SK-N-SH (cell line): ENCODE measurements around the gene USP16. TPM values are rescaled to one million over a fixed set of nuclear protein-coding genes. Genes with fewer than 3 reads are reported as not detected.

Source experiments
- CHD2 ChIP-seq: fragments of 150-350 bp; IDR thresholded peaks from 2 replicates; pipeline ENCODE4 v1.6.1; 2018; ENCODE audit warnings: low read length; ENCODE audit not compliant: partially characterized antibody
- FOSL2 ChIP-seq: IDR thresholded peaks from 2 replicates; pipeline ENCODE4 v1.4.0; 2012; ENCODE audit warnings: low read depth, mild to moderate bottlenecking, moderate library complexity, borderline replicate concordance
- FOXJ3 ChIP-seq: sonication (generic); formaldehyde crosslinking; IDR thresholded peaks from 2 replicates; pipeline ENCODE4 v1.5.1; 2020; ENCODE audit warnings: mild to moderate bottlenecking, missing genetic modification reagents
- GABPA ChIP-seq: IDR thresholded peaks from 2 replicates; pipeline ENCODE4 v1.4.0; 2012; ENCODE audit warnings: low read depth, mild to moderate bottlenecking
- GATA2 ChIP-seq: sonication (generic); formaldehyde crosslinking; IDR thresholded peaks from 2 replicates; pipeline ENCODE4 v1.5.0; 2020; ENCODE audit warnings: mild to moderate bottlenecking, missing genetic modification reagents
- JUND ChIP-seq: IDR thresholded peaks from 2 replicates; pipeline ENCODE4 v1.4.0; 2012
- MXI1 ChIP-seq: IDR thresholded peaks from 2 replicates; pipeline ENCODE4 v1.6.1; 2012; ENCODE audit warnings: mild to moderate bottlenecking, low read depth, low read length, improper control_type of control experiment
- NFIC ChIP-seq: IDR thresholded peaks from 2 replicates; pipeline ENCODE4 v1.4.0; 2012; ENCODE audit warnings: borderline replicate concordance
- POLR2AphosphoS5 ChIP-seq: IDR thresholded peaks from 2 replicates; pipeline ENCODE4 v1.6.1; 2012; ENCODE audit warnings: low read depth, low read length
- RAD21 ChIP-seq: IDR thresholded peaks from 2 replicates; pipeline ENCODE4 v1.6.1; 2012; ENCODE audit warnings: mild to moderate bottlenecking, low read length
- RCOR1 ChIP-seq: fragments of 150-350 bp; IDR thresholded peaks from 2 replicates; pipeline ENCODE4 v1.6.1; 2017; ENCODE audit warnings: antibody characterized with exemption, low read length
- SIN3A ChIP-seq: IDR thresholded peaks from 2 replicates; pipeline ENCODE4 v1.6.1; 2012; ENCODE audit warnings: low read depth, mild to moderate bottlenecking, low read length, moderate library complexity, borderline replicate concordance
- TEAD4 ChIP-seq: IDR thresholded peaks from 2 replicates; pipeline ENCODE4 v1.4.0; 2012; ENCODE audit warnings: mild to moderate bottlenecking, borderline replicate concordance; ENCODE audit not compliant: insufficient read depth
- YY1 ChIP-seq: IDR thresholded peaks from 2 replicates; pipeline ENCODE4 v1.4.0; 2012; ENCODE audit warnings: low read depth, mild to moderate bottlenecking
- polyA plus RNA-seq, 3 experiments: library from polyadenylated mRNA; depleted of rRNA; stranded (reverse); fragments of >200 nt; gene quantifications; 2 replicates each; pipeline ENCODE4 v1.2.3, GENCODE V29; 2012
- TF ChIP-seq, protein P1 (sequence below): IDR thresholded peaks from 2 replicates; pipeline ENCODE4 v1.4.0; 2012; ENCODE audit warnings: low read depth, borderline replicate concordance
- TF ChIP-seq, protein P2 (sequence below): fragments of 150-350 bp; IDR thresholded peaks from 2 replicates; pipeline ENCODE4 v1.6.1; 2017; ENCODE audit warnings: antibody characterized with exemption, low read length, low read depth, borderline replicate concordance
- TF ChIP-seq, protein P3 (sequence below): IDR thresholded peaks from 2 replicates; pipeline ENCODE4 v1.4.0; 2012; ENCODE audit warnings: low read depth, borderline replicate concordance
- TF ChIP-seq, protein P4 (sequence below): fragments of 200-600 bp; sonication (generic); IDR thresholded peaks from 2 replicates; pipeline ENCODE4 v1.6.1; 2017; ENCODE audit warnings: antibody characterized with exemption, mild to moderate bottlenecking, moderate library complexity

USP16 gene
- polyA plus RNA-seq, 1 of the 3 experiments (the other 2 are of a cell fraction) = 9.2 TPM

DNA sequence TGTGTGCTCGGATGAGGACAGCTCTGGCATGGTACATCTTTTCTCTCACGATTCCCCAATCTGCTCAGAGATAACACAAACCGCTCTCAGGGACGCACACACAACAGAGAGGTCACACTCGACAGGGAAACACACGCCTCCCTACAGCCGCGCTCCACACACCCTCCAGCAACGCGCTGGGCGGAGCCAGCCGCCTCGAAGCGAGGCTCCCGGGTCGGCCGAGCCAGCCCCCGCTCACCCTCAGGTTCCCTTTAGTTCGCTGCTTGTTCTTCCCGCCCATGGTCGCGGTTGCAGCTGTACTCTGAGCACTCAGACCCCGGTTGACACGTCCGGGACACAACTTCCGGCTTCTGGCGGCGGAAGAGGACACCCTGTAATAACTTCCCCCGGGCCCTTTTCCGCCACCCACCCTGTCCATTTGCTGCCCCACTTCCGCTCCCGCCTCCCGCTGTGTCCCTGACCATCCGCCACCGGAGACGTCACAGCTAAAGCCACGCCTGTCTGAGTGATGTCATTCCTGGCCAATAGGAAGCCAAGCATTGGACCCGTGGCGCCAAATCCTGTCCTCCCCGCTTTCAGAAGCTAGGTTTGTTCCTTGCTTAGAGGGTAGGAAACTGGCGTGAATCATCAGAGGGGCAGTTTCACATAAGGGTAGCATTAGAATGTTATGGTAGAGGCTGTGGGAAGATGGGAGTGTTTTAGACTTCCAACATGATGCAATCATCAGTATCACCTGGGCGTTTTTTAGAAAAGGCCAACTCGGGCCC lies 31.8 kb upstream of the USP16 start, which contains the start of gene LTN1 (continued):
- TF ChIP-seq TEAD4 (no peak), RAD21 (no peak), RCOR1 (no peak), POLR2AphosphoS5 (peak; percentile 93), CHD2 (peak; percentile 89), FOXJ3 (no peak), MXI1 (peak; percentile 86), GATA2 (no peak), SIN3A (peak; percentile 62; the same call in 1 of the 2 replicates), JUND (0 out of 2 replicates have a peak, but pooled peaks have one; percentile 3), YY1 (no peak), FOSL2 (peak; percentile 25; the same call in 1 of the 2 replicates), NFIC (no peak), GABPA (peak; percentile 100)
- TF ChIP-seq, protein P1, sequence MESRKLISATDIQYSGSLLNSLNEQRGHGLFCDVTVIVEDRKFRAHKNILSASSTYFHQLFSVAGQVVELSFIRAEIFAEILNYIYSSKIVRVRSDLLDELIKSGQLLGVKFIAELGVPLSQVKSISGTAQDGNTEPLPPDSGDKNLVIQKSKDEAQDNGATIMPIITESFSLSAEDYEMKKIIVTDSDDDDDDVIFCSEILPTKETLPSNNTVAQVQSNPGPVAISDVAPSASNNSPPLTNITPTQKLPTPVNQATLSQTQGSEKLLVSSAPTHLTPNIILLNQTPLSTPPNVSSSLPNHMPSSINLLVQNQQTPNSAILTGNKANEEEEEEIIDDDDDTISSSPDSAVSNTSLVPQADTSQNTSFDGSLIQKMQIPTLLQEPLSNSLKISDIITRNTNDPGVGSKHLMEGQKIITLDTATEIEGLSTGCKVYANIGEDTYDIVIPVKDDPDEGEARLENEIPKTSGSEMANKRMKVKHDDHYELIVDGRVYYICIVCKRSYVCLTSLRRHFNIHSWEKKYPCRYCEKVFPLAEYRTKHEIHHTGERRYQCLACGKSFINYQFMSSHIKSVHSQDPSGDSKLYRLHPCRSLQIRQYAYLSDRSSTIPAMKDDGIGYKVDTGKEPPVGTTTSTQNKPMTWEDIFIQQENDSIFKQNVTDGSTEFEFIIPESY = no peak
- TF ChIP-seq, protein P2, sequence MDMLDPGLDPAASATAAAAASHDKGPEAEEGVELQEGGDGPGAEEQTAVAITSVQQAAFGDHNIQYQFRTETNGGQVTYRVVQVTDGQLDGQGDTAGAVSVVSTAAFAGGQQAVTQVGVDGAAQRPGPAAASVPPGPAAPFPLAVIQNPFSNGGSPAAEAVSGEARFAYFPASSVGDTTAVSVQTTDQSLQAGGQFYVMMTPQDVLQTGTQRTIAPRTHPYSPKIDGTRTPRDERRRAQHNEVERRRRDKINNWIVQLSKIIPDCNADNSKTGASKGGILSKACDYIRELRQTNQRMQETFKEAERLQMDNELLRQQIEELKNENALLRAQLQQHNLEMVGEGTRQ = no peak
- TF ChIP-seq, protein P3, sequence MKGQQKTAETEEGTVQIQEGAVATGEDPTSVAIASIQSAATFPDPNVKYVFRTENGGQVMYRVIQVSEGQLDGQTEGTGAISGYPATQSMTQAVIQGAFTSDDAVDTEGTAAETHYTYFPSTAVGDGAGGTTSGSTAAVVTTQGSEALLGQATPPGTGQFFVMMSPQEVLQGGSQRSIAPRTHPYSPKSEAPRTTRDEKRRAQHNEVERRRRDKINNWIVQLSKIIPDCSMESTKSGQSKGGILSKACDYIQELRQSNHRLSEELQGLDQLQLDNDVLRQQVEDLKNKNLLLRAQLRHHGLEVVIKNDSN = peak; percentile 42; the same call in 1 of the 2 replicates
- TF ChIP-seq, protein P4, sequence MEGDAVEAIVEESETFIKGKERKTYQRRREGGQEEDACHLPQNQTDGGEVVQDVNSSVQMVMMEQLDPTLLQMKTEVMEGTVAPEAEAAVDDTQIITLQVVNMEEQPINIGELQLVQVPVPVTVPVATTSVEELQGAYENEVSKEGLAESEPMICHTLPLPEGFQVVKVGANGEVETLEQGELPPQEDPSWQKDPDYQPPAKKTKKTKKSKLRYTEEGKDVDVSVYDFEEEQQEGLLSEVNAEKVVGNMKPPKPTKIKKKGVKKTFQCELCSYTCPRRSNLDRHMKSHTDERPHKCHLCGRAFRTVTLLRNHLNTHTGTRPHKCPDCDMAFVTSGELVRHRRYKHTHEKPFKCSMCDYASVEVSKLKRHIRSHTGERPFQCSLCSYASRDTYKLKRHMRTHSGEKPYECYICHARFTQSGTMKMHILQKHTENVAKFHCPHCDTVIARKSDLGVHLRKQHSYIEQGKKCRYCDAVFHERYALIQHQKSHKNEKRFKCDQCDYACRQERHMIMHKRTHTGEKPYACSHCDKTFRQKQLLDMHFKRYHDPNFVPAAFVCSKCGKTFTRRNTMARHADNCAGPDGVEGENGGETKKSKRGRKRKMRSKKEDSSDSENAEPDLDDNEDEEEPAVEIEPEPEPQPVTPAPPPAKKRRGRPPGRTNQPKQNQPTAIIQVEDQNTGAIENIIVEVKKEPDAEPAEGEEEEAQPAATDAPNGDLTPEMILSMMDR = no peak
